MG63 (cell line): ENCODE data around the gene JADE2. TPM values are rescaled to one million over a fixed set of nuclear protein-coding genes. Genes with fewer than 3 reads are reported as not detected.
A peak's percentile ranks its signal among the peaks of the same experiment; 100 is the strongest.
"Not testable (repeated sequence)": the region's sequence is repeated elsewhere in the genome, so short reads cannot be mapped to it uniquely, and the experiment has no call there.

Experiments used
- DNase-seq: peaks from one replicate; pipeline ENCODE4 v3.0.0-alpha.2; 2020
- H3K27me3 ChIP-seq: fragments of 250-450 bp; sonication (Bioruptor Pico); 2 replicates; pipeline ENCODE4 v1.5.1; 2020; ENCODE audit warnings: mild to moderate bottlenecking, moderate library complexity
- H3K36me3 ChIP-seq: fragments of 250-450 bp; sonication (Bioruptor Pico); 2 replicates; pipeline ENCODE4 v1.5.1; 2020; ENCODE audit warnings: mild to moderate bottlenecking, moderate library complexity
- H3K4me3 ChIP-seq: fragments of 250-450 bp; sonication (Bioruptor Pico); 2 replicates; pipeline ENCODE4 v1.5.1; 2020; ENCODE audit warnings: mild to moderate bottlenecking, moderate library complexity
- H3K9me3 ChIP-seq: fragments of 250-450 bp; sonication (Bioruptor Pico); 2 replicates; pipeline ENCODE4 v1.5.1; 2020; ENCODE audit warnings: mild to moderate bottlenecking, moderate library complexity
- total RNA-seq: library from RNA; depleted of rRNA; stranded (reverse); fragments of >200 nt; shearing (Covaris generic); gene quantifications from 2 replicates; pipeline ENCODE4 v1.2.3, GENCODE V29; 2014; ENCODE audit warnings: low replicate concordance

JADE2 gene
- total RNA-seq, 1 experiment from 2014 or later: 47.4 TPM

GRCh38 chr5:134581241-134581981 lies 55.9 kb downstream of the JADE2 start:
- H3K4me3 ChIP-seq: no peak overlapping the region
- no peaks in the 10 kb centered on the region for H3K27me3 ChIP-seq
- no peaks in the 10 kb centered on the region for H3K9me3 ChIP-seq
- no peak for DNase-seq
- H3K36me3 ChIP-seq: peaks cover 56% of the 10 kb centered on the region

GRCh38 chr5:134582281-134582680 lies 56.8 kb downstream of the JADE2 start:
- Histone ChIP-seq H3K36me3 (peaks cover 47% of the 10 kb centered on the region), H3K27me3 (no peaks in the 10 kb centered on the region), H3K4me3 (no peak overlapping the region), H3K9me3 (no peaks in the 10 kb centered on the region)
- no peak for DNase-seq

GRCh38 chr5:134582941-134583340 lies 57.5 kb downstream of the JADE2 start:
- Histone ChIP-seq H3K9me3 (no peaks in the 10 kb centered on the region), H3K4me3 (no peak overlapping the region), H3K27me3 (no peaks in the 10 kb centered on the region), H3K36me3 (peaks cover 41% of the 10 kb centered on the region)
- DNase-seq: no peak

GRCh38 chr5:134583766-134584165 lies 58.3 kb downstream of the JADE2 start:
- DNase-seq: no peak
- H3K27me3 ChIP-seq: no peaks in the 10 kb centered on the region
- H3K9me3 ChIP-seq: no peaks in the 10 kb centered on the region
- peaks cover 33% of the 10 kb centered on the region for H3K36me3 ChIP-seq
- no peak overlapping the region for H3K4me3 ChIP-seq

- Histone ChIP-seq H3K4me3 (no peak overlapping the region), H3K36me3 (peaks cover 24% of the 10 kb centered on the region), H3K9me3 (no peaks in the 10 kb centered on the region), H3K27me3 (no peaks in the 10 kb centered on the region)
- DNase-seq: no peak
These were observed 59.2 kb downstream of the JADE2 start for GRCh38 chr5:134584662-134585061.

GRCh38 chr5:134585966-134586365 lies 60.5 kb downstream of the JADE2 start:
- H3K4me3 ChIP-seq: no peak overlapping the region
- peaks cover 14% of the 10 kb centered on the region for H3K36me3 ChIP-seq
- peaks cover 2% of the 10 kb centered on the region; the same call in 1 of the 2 replicates for H3K9me3 ChIP-seq
- no peak for DNase-seq
- no peaks in the 10 kb centered on the region for H3K27me3 ChIP-seq

- Histone ChIP-seq H3K9me3 (peaks cover 2% of the 10 kb centered on the region; the same call in 1 of the 2 replicates), H3K27me3 (no peaks in the 10 kb centered on the region), H3K4me3 (no peak overlapping the region), H3K36me3 (peaks cover 5% of the 10 kb centered on the region)
- DNase-seq: peak; percentile 83
These were observed 61.5 kb downstream of the JADE2 start for GRCh38 chr5:134586866-134587524.

GRCh38 chr5:134590992-134591659 lies 65.7 kb downstream of the JADE2 start:
- DNase-seq: no peak
- no peaks in the 10 kb centered on the region for H3K36me3 ChIP-seq
- H3K9me3 ChIP-seq: peaks cover 2% of the 10 kb centered on the region; the same call in 1 of the 2 replicates
- H3K4me3 ChIP-seq: no peak overlapping the region
- no peaks in the 10 kb centered on the region for H3K27me3 ChIP-seq

- Histone ChIP-seq H3K4me3 (no peak overlapping the region), H3K27me3 (no peaks in the 10 kb centered on the region), H3K36me3 (no peaks in the 10 kb centered on the region), H3K9me3 (peaks cover 2% of the 10 kb centered on the region; the same call in 1 of the 2 replicates)
- DNase-seq: no peak
These were observed 66.8 kb downstream of the JADE2 start for GRCh38 chr5:134592141-134592746.

- H3K27me3 ChIP-seq: no peaks in the 10 kb centered on the region
- H3K4me3 ChIP-seq: no peak overlapping the region
- H3K9me3 ChIP-seq: peaks cover 2% of the 10 kb centered on the region; the same call in 1 of the 2 replicates
- DNase-seq: no peak
- no peaks in the 10 kb centered on the region for H3K36me3 ChIP-seq
These were observed 68.9 kb downstream of the JADE2 start for GRCh38 chr5:134594336-134594735.

- Histone ChIP-seq H3K27me3 (no peaks in the 10 kb centered on the region), H3K36me3 (no peaks in the 10 kb centered on the region), H3K4me3 (no peak overlapping the region), H3K9me3 (peaks cover 2% of the 10 kb centered on the region; the same call in 1 of the 2 replicates)
- no peak for DNase-seq
These were observed 69.5 kb downstream of the JADE2 start for GRCh38 chr5:134594797-134595457.

GRCh38 chr5:134595458-134595838 lies 70.0 kb downstream of the JADE2 start:
- Histone ChIP-seq H3K9me3 (peaks cover under 1% of the 10 kb centered on the region; the same call in 1 of the 2 replicates), H3K36me3 (no peaks in the 10 kb centered on the region), H3K27me3 (no peaks in the 10 kb centered on the region), H3K4me3 (no peak overlapping the region)
- no peak for DNase-seq

- not testable (repeated sequence) for H3K9me3 ChIP-seq, H3K27me3 ChIP-seq, DNase-seq, H3K4me3 ChIP-seq
- peaks cover 21% of the 10 kb centered on the region for H3K36me3 ChIP-seq
These were observed 74.3 kb downstream of the JADE2 start for GRCh38 chr5:134599820-134600219.

- Histone ChIP-seq H3K27me3 (no peaks in the 10 kb centered on the region), H3K9me3 (no peaks in the 10 kb centered on the region), H3K4me3 (no peak overlapping the region), H3K36me3 (peaks cover 26% of the 10 kb centered on the region)
- no peak for DNase-seq
These were observed 75.1 kb downstream of the JADE2 start for GRCh38 chr5:134600600-134600999.

GRCh38 chr5:134603059-134603458 lies 77.6 kb downstream of the JADE2 start:
- H3K36me3 ChIP-seq: peaks cover 48% of the 10 kb centered on the region
- no peak overlapping the region for H3K4me3 ChIP-seq
- no peaks in the 10 kb centered on the region for H3K9me3 ChIP-seq
- DNase-seq: no peak
- H3K27me3 ChIP-seq: no peaks in the 10 kb centered on the region

- Histone ChIP-seq H3K4me3 (no peak overlapping the region), H3K27me3 (no peaks in the 10 kb centered on the region), H3K36me3 (peaks cover 67% of the 10 kb centered on the region), H3K9me3 (no peaks in the 10 kb centered on the region)
- no peak for DNase-seq
These were observed 79.4 kb downstream of the JADE2 start for GRCh38 chr5:134604908-134605307.
